ENCODE data around the gene UGGT2.
"Not testable (repeated sequence)": the region's sequence is repeated elsewhere in the genome, so short reads cannot be mapped to it uniquely, and the experiment has no call there.

The UGGT2 gene

DNA sequence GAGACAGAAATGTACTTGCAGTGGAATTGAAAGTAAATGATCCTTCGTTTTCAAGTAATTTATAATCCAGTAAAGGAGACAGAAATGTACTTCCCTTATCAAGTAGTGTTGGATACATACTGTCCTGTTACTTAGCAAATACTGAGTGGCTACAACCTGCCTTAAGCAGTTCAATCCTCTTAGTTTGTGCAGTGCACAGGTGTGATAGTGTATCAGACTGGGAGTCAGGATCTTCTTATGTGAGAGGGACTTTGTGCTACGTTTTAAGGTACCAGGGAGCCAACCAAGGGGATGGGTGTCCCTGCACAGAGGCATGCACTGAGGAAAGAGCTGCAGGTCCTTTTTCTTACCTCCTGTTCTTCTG is 265.1 kb downstream of the UGGT2 start:
- DNase-seq = no peak

DNA sequence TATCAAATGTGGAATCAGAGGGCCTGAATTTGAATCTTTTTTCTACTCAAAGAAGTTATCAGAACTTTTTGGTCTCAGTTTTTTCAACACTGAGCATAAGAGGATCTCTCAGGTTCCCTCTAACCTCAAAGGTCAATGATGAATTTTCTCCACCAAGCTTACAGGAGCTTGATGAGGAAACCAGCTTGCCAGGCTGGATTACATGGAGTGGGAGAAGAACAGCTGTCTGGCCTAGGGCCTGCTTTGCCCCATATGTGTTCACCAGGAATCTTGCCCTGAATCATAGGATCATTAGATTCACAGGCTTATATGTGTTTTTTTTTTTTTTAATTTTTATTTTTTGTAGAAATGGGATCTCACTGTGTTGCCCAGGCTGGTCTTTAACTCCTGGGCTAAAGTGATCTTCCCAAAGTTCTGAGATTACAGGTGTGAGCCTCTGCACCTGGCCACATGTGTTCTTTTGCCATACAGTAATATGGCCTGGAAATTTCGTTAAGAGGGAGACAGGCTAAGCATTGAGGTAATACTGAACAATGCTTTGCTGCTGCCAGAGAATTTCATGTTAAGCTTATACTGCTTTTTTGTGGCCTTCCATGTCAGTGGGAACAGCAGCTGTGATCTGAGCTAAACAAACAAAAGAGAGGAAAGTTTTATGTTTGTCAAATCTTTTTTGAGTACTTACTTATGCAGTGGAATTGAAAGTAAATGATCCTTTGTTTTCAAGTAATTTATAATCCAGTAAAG is 265.7 kb downstream of the UGGT2 start:
- DNase-seq = no peak

DNA sequence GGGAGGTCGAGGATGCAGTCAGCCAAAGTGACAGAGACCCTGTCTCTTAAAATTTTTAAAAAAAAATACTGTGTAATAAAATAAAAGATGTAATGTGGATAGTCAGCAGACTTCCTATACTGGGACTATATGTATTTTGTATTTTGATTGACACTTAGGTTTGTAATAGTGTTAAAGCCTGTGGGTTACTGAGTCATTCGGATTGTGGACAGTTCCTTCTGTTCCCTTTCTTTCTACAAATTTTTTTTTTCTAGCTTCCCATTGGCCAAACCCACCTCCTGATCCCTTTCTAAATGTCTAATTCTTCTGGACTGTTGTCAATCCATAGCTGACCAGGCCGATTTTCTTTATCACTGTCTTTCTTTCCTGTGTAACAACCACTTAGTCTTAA is 268.3 kb downstream of the UGGT2 start:
- no peak for DNase-seq

DNA sequence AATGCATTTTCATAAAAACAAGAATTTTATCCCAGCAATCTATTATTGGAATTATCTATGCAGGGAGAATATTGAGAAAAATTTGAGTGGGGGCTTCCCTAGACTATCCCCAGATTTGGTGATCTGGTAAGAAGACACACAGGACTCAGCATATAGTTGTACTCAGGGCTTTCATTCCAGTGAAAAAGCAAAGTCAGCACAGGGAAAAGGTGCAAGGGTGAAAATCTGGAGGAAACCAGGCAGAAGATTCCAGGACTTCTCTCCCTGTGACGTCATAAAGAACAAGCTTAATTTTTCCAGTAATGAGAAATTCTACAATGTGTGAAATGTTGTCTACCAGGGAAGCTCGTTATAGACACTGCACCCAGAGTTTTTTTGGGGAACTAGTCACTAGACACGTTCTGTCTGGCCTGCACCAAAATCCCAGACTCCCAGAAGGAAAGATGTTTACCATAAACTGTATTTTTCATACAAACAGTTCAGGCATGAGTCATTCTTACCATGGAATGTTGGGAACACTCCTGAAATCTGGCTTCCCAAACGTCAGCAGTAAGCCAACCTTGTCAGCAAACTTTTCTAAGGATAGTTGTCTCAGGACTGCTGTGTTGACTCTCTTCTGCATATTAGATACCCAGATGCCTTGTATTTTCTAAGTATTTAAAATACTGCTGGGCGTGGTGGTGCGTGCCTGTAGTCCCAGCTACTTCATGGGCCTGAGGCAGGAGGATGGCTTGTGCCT is 268.9 kb downstream of the UGGT2 start:
- no peak for DNase-seq

DNA sequence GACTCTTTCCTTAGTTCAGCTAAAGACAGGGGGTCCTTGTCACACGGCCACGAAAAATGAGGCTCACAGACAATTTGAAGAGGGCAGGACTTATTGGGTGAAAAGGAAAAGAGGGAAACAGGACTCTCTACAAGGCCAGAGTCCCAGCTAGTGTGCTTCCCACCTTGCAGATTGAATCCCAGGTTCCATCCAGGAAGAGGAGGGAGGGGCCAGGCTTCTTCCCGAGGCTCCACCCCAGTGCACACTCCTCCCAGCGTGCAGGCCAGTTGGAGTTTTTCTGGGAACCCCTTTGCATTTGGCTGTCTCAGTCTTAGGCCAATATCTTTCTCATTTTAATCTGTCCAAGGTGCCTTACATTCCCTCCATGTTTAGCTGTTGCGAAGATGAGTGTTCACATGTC is 269.5 kb downstream of the UGGT2 start:
- no peak for DNase-seq

DNA sequence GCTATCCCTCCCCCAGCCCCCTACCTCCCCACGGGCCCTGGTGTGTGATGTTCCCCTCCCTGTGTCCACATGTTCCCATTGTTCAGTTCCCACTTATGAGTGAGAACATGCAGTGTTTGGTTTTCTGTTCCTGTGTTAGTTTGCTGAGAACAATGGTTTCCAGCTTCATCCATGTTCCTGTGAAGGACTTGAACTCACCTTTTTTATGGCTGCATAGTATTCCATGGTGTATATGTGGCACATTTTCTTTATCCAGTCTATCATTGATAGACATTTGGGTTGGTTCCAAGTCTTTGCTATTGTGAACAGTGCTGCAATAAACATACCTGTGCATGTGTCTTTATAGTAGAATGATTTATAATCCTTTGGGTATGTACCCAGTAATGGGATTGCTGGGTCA is 271.3 kb downstream of the UGGT2 start:
- DNase-seq = not testable (repeated sequence)

DNA sequence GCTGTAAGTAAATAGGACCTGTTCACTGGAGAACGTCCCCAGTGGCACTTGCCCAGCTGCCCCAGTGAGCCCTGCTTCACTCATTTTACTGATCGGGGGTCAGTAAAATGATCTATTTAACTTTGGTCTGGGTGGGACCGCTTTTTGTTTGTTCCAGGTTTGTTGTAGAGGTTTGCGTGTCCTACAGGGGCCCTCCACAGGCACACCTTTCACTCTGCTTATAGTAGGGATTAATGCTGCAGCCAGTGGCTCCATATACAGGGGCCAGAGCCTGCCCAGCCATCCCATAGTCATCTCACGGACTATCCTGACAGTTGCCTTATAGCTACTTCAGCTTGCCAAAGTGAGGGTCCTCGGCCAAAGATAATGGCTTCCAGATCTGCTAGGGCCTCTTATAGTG is 272.2 kb downstream of the UGGT2 start:
- DNase-seq = no peak

DNA sequence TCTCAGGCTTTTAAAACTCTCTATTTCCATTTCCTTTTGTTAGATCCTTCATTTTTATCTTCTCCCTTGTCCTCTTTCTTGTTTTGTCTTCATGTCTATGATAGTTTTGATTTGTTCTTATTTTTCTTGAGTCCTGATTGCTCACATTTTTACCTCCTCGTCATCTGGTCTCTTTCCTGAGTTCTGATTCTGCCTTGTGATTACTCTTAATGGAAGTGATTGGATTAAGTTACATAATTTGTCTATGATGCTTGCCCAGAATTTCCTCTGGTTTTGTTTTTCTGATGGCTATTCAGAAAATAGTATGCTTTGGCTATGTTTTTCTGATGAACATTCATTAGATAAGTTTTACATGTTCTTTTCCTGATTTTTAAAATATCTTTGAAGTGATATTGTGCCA is 273.7 kb downstream of the UGGT2 start:
- no peak for DNase-seq

DNA sequence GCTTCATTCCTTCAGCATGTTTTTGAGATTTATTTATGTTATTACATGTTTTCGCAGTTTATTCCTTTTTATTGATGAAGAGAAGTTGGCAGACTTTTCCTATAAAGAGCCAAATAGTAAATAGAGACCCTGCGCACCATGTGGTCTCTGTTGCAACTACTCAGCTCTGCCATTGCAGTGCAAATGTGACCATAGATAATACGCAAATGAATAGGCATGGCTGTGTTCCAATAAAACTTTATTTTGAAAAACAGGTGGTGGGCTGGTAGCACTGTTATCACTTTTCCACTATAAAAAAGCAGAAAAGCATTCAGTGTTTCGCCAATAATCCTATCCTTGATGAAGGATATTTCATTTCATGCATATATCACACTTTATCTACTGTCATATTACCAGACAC is 281.3 kb downstream of the UGGT2 start:
- no peak for DNase-seq

DNA sequence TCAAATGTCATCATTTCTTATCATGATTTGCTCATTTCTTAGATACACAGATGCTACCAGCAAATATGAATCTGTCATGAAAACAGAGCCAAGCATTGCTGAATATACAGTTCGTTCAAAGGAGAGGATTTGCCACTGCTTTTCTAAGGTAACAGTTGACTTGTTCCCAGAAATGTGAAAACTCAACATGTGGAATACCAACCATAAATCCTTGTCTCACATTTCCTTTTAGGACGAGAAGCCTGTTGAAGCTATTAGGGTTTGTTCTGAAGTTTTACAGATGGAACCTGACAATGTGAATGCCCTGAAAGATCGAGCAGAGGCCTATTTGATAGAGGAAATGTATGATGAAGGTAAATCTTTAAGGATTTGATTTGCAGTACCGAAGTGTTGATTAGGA is 289.6 kb downstream of the UGGT2 start:
- no peak for DNase-seq

DNA sequence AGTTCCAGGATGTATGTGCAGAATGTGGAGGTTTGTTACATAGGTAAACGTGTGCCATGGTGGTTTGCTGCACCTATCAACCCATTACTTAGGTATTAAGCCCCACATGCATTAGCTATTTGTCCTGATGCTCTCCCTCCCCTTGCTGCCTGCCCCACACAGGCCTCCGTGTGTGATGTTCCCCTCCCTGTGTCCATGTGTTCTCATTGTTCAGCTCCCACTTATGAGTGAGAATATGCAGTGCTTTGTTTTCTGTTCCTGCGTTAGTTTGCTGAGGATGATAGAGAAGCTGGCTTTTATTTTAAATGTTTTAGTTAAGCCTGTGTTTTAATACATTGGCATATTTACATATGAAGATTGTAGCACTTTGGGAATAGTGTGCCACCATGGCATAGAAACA is 290.6 kb downstream of the UGGT2 start:
- DNase-seq = not testable (repeated sequence)

DNA sequence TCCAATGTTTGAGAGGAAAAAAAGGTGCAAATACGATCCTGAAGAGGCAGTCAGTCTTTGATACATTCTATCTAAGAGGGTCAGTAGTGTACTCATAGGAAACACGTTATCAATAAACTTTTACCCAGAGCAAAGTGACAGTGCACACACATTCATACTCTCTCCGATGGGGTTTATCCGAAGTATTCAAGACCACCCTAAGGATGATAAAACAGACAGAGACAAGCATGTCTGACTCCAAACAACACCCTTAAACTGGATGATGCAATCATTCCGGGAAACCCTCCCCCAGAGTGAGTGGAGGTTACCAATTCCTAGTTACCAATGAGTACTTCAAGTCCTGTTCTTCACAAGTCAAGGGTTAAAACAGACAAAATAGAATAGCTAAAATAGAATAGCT is 297.1 kb downstream of the UGGT2 start:
- no peak for DNase-seq

DNA sequence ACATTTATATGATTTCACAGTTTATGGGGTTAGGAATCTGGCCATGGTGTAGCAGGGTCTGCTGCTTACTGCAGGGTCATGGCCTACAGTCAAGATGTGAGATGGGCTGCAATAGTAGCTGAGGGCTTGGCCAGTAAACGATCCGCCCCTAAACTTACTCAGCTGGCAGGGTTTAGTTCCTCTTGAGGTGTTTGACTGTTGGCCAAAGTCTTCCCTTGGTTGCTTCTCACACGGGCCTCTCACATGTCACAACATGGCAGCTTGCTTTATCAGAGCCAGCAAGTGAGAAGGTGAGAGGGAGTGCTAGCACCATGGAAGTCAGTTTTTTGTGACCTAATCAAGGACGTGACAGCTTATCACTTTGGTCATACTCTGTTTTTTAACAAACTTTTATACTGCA is 299.1 kb downstream of the UGGT2 start:
- no peak for DNase-seq

DNA sequence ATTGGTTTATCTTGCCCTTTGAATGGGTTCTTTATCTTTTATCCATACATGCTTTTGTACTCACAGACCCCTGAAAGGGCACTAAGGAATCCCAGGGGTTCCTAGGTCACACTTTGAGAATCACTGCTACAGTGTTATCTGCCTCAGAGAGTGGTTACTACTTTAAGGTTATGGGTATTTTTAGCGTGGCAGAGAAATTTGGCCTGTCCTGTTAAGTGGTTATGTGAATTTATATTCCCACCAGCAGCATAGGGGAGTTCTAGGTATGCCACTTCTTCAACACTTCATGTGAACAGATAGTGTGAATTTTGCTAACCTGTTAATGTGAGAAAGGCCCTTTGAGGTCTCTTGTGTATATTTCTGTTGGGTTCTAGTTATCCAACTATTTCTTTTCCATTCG is 300.5 kb downstream of the UGGT2 start:
- DNase-seq = no peak
